Activated T-helper 9 cell treated with anti-CD3 and anti-CD28 coated beads, Interleukin-2, amount 50 U/mL, for 16 hours (primary cell): ENCODE data around the gene DSC3.

Experiments used
- DNase-seq: peaks from one replicate; pipeline ENCODE4 v3.0.0-alpha.2; 2020; ENCODE audit warnings: low read depth

Gene DSC3

DNA sequence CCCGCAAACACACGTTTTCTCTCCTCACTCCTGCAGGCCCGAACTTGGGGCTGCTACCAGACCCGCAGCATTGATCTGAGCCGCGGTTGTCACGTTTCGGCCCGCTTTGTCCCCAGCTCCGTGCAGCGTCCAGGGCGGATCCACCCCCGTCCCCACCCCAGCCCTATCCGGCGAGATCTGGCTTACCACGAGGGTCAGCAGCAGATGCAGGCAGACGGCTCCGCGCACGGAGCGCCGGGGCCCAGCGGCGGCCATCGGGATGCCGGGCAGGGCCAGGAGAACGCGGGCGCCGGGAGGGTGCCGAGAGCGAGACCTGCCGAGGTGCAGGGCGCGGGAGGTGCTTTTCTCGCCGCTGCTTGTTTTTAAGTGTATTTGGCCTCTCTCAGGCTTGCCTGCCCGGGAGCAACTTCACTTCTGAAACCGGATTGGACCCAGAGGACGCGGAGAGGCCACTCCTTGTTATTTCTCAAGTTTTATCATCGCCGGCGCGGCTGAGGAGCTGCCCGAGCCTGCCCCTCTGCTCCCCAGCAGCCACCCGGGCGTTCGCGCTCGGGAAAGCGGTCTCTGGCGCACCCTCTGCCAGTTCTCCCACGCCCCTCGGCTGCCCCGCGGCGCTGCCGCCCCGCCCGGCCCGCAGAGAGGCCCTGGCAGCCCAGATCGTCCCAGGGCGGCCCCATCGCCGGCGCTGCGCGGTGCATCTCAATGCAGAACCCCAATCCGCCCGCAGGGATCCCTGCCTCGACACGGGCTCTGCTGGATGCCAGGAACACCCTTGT lies at the start of gene DSC3:
TSS of gene DSC3 (minus strand) at position 337 of the 776 bp plus-strand sequence. CDS start at position 255, 82 bp downstream.
- no peak for DNase-seq

DNA sequence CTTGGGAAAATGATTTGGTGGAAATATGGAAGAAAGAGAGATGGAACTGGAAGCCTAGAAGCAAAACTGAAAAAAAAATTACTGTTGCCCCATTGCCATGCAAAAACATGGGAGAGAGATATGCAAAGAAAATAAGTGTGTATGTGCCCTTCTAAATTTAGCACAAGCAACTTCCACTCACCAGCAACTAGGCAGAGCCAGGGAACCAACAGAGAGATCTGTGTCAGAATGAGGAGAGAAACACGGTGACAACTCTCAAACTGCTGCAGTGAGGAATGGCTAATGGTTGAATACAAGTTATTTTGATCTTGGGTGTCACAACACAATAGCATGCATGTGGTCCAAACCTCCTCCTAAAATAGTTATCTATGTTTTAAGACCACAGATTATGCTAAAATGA lies 48.8 kb upstream of the DSC3 start:
- DNase-seq = no peak

DNA sequence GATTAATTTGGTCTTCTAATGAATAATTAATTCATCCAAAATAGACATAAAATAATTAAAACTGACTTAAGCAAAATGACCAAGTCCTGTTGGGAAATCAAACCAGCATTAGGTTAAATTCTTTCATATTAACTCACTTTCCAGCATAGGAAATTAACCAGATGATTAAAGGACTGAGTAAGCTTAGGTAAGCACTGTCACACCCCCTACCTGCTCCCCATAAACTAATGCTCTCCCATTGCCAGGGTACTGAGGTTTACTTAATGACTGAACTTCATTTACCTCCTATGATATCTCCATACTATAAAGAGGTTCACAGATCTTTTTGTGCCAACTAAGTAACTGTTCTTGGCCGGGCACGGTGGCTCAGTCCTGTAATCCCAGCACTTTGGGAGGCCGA lies 46.0 kb upstream of the DSC3 start:
- no peak for DNase-seq

DNA sequence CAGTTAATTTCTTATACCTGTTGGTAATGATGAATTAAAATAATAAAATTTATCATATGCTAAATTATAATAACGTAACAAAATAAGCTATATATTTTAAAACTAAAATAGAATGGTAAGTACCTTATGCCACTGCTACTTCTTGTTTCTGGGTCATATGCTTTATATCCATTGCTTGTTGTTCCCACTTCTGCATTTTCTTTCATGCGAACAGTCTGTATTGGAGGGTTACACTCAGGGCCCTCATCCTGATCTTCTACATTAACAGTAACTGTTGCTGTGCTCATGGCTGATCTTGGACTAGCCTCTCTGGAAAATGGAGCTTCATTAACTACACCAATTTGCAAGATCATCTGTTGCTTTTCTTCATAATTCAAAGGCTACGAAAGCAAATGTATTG lies 37.4 kb upstream of the DSC3 start:
- DNase-seq = no peak

DNA sequence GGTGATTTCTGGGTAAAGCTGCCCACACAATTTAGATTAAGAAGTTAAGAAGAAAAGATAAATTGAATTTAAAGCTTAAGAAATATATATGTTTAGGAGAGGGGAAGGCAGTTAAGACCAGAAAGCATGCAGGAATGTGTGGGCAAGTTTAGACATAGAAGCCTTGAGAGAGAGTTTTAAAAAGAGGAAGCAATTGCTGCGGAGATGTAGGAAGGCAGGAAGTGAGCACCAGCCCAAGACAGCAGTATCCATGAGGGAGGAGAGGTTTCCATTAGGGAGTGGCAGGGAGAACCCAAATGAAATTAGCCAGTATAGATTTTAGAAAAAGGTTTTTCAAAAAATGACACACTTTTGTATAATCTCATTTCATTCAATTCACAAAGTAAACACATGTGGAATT lies 35.3 kb upstream of the DSC3 start:
- no peak for DNase-seq

DNA sequence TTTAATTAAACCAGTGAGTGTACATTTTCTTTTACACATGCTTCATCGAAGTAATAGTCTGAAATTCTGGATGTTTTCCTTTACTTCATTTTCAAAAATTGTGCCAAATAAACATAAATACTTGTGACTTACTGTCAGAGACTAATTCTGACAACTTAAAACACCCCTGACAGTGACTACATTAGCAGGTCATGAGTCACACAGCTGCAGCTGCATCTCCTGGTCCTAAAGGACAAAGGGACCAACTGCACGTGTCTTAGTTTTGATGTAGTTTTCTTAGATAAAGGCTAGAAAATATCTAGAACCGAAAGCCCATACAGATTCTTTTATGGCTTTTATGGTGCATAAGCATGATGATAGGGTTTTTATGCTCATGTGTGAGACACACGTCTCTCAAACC lies 29.6 kb upstream of the DSC3 start:
- DNase-seq = no peak

DNA sequence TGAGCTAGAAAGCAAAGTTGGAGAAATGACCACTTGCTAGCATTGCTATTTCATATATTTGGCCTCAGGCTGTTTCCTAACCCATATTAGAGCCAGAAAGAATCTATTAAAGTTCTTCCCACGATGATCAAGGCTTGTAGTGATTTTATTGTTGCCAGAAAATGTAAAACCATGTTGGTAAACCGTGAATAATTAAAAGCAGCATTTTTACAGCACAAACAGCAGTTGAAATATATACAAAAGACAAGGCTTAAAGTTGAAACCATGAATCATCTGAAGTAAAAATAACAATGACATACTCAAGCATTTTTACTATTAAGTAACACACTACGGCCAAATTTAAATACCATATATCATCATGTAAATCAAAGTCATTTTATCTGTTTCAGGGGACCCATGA lies 27.7 kb upstream of the DSC3 start:
- no peak for DNase-seq

DNA sequence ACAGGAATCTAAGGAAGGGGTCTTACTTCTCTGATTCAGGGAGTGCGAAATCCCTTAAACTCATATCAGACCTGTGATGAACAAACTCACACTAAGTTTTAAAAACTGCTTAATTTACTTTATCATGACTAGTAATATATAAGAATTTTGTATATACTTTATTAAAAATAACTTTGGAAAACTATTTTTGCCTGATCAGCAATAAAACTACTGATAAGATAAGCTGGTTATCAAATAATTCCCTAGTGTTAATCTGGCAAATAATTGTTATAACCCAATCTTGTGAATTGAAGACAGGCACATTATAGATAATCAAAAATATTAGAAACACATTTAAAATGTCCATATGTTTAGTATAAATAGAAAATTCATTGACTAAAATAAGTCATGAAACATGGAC lies 23.7 kb upstream of the DSC3 start:
- no peak for DNase-seq

DNA sequence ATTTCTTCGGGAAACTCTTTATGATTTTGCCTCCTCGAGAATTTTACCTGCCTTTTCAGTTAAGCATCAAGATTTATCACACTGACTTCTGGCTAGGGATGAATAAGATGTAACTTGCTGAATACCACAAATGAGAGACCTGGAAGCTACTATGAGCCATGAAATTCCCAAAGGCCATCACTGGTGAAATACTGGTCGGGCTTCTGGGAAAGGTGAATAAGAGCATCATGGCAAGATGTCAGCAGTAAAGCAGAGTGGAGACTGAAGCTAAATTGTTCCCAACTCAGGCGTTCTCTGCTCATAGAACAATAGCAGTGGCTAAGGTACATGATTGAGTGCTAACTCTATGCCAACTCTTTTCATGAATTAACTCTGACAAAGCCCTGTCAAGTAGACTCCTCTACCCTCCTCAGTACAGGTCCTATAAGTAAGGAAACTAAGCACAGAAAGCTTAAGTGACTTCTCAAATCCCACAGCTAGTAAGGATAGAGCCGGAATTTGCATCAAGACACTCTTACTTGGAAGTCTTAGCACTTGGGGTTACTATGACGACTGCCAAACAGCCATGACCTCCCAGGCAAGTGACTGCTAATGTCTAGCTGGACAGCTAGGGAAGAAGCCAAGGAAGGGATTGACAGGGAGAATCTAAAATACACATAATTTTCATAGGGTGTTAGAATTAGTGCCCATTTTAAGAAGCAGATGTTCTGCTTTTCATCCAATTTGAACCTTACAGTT lies 22.7 kb upstream of the DSC3 start:
- no peak for DNase-seq

DNA sequence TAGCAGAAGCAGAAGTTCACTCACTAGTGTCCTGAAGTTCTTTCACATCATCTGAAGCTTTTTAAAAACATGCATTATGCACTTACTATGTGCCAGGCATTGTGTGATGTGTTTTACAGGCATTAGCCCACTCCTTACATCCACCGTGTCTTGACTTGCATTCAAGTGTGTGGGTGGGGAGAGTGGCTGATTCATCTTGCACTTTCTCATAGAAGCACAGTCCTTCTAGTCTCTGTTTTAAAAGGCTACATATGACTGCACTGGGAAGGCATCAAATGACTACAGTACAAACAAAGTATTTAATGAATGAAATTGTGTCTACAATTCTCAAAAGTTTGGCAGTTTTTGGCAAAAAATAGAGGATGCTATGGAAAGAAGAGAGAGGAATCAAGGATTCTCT lies 21.6 kb upstream of the DSC3 start:
- no peak for DNase-seq

DNA sequence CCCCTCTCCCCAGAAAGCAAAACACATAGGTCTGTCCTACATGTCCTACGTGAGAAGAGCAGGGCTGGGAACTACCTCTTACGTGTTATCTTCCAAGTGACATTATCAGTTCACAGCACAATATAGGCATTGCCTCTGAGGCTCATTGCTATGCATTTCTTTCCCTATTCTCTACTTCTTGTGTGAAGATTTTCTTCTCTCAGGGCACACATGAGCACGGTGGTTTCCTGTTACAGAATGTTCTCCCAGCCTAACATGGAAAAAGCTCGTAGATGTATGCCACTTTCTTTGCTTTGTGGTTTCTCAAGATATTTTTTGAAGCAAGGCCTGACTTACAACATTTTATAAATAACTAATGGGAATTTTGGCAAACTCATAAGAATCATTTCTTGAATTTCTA lies 19.4 kb upstream of the DSC3 start:
- DNase-seq = no peak

DNA sequence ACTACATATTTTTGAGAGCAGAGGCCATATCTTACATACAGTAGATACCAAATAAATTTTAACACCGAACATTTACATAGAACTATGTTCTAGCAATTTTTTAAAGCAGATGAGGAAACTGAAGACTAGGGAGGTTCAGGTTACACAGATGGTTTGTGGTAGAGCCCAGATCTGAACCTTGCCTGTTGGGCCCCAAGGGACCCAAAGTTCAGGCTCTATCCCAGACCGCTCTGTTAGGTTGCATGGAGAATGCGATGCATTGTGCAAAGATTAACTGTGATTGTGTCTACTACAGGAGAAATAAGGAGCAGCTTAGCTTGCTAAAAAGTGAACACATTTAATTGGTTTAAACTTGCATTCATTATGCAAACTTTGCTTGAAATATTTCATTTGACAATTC lies 16.4 kb upstream of the DSC3 start:
- DNase-seq = no peak

DNA sequence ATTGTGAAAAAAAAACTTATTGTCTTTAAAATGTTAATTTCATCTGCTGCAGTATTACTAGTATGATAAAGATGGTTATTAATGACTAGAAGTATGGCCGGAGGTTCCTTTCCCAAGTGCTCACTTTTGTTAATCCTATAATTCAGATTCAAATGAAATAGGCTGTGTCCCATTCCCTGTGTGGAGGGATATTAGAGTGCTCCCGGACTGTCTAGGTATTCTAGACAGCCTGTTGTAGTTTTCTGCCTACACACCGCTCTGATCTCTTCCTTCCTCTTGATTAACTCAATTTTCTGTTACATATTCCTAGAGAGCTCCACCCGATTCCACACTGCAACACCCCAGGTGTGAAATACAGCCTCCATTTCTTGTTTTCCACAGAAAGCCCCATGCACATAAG lies 15.4 kb upstream of the DSC3 start:
- no peak for DNase-seq

DNA sequence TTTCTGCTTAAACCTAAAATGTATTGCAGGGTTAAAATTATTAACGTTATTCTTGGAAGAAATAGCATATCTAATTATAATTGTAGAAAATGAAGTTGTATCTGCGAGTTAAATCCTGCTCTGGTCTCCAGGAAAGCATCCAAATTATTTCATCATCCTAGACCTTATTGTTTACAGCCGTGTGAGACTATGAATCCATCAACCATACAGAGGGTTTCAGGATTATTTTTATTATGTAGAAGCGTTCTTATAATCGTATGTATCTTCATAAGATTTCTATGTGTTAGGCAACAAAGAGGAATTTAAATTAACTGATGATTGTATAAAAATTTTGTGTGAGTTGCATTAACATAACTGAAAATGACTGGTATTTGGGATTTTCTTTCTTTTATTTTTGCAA lies 14.5 kb upstream of the DSC3 start:
- DNase-seq = no peak

DNA sequence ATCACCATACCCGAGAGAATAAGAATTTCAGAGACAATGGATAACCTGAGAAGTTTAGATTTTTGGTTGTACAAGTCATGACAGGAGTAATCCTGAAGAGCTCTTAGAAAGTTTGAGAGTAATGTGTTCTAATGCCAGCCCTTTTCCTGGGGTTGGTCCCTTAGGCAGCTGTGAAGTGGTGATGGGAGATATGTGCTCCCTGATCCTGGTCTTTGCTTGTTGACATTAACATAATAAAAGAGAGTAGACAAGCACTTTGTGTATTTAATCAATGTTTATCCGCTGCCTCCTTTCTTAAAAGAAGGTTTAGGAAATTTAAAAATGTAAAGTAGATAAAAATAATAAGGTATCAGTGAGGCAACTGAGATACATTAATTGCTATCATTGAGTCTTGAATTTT lies 13.8 kb upstream of the DSC3 start:
- no peak for DNase-seq

DNA sequence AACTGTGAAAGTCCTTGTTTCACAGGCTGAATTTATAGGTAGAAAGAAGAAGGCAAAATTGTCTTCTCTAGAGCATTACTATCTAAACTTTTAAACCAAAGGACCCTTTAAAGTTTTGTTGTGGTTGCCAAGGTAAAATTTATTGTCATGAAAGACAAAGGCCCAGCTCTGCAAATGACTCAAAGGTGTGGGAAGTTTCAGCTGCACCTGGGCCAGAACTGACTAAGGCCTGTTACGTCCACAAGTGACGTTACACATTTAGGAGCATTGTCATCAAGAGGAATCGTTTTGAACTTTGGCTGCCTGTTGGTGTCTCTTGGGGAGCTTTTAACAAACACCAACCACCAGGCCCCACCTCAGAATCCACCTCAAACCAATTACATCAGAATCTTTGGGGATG lies 8.1 kb upstream of the DSC3 start:
- no peak for DNase-seq

DNA sequence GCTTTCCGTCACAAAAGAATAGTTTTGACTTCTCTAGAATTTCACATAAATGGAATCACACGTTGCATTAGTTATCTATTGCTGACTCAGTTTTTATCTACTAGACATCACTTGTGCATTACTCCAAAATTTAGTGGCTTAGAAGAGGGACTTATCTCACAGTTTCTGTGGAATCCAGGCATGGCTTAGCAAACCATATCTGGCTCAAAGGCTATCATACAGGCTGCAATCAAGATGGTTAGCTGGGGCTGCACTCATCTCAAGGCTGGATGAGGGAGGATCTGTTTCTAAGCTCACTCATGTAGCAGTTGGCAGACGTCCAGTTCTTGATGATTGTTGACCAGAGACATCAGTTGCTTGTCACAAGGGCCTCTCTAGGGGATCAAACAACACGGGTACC lies 6.6 kb upstream of the DSC3 start:
- DNase-seq = no peak

DNA sequence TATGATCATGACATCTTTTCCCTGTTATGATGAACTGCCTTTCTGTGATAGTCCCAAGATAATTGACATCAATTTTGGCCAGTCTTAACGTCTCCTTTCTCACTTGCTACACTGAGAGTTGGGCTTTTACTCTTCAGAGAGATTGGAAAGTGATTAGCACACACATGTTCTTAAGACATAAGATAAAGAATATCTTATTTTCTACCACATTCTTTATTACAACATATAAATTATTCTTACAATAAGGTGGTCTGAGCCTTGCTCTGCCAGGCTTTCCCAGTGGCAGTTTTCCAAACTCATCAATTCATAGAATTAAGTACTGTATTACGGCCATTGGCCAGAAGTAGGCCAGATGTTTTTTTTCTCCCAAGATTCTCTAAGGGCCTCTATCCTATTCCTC lies 5.7 kb upstream of the DSC3 start:
- no peak for DNase-seq

DNA sequence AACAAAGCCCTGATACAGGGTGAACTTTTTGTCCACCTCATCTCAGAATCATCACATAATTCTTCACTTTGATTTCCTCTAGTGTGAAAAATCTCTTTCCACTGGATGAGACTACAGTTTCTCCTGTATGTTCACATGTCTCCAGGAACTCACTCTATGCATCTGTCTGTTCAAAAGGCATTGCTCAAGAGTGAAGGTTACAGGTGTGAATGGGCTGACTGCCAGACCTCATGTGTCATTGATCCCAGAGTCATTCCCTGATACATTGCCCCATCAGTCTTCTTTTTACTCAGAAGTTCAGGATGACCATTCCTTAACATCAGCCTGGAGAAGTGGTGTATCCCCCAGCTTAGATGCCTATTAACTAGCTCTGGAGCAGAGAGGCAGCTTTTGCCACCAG lies 4.4 kb upstream of the DSC3 start:
- DNase-seq = no peak

DNA sequence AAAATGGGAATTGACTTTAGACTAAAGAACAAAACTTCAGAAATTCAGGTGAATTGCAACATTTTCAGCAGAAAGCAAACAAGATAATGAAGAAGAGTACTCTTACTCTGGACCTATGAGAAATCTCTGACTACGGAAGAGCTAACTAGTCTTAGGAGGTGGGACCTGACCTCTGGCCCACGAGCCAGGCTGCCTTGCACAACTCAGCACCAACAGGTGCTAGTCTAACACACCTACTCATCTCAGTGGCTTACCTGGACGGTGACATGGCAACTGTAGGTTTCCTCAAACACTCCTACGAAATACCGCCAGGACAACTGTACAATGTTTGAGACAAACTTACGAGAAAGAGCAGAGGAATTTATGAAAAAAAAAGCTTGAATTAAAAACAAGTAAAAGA lies 3.1 kb upstream of the DSC3 start:
- no peak for DNase-seq

DNA sequence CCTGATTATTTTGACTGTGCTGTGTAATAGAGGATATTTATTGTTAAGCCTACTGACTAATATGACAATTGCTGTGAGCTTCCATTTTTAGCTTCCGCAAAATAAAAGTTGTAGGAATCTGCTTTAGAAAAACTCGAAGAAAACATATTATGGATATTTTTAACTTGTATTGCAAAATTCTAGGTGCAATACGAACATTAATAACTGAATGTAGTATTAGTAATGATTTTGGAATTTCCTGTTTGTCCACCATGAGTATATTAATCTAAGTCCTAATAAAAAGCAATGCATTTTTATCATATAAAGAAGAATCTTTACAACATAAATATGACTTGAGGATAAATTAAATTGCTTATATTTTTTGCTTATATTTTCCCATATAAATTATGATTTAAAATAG lies 2.4 kb upstream of the DSC3 start:
- DNase-seq = no peak

DNA sequence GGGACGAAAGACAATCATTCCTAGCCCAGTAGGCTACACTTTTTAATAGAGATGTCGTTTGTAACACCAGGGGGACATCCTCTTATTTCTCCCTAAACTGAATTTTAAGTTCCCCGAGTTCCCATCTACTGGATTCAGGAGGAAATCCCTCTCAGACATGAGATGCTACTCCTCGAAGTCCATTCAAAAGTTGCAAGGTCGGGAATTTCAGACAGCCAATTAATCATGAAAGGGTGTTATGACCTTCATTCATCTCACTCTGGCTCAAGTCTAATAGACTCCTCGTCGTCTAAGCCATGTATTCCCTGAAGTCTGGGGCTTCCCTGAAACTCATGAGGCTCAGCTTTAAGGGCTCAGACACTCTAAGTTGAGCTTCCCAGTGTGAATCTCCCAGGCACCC lies 1.2 kb upstream of the DSC3 start:
- DNase-seq = no peak

DNA sequence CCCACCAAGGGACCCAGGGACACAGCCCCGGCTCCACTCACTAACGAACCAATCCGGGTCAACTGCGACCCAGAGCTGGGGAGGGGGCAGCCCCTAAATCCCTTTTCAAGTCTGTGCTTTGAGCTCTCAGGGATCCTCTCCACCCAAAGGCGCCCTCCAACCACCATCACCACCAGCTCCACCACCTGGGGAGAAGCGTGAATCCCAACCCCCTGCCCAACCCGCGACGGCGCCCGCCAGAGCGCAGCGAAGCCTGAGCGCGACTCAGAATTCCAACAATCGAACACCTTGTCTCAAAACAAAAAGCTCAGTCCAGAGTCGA lies 497 bp downstream of the DSC3 start:
- DNase-seq = no peak
